WTC11 (cell line): ENCODE results near the gene RASSF4. TPM values are rescaled to one million over a fixed set of nuclear protein-coding genes. Genes with fewer than 3 reads are reported as not detected.

ENCODE experiments used
- ATAC-seq: fragments of 200-7000 bp; cut with Tn5 transposase; 2 replicates; pipeline ENCODE4 v1.10.0; 2021; ENCODE audit warnings: mild to moderate bottlenecking, moderate library complexity
- CTCF ChIA-PET: fragments of 300-600 bp; sonication (Branson Sonifier 250); formaldehyde crosslinking; loops from one replicate; lab custom pipeline; 2021; ENCODE audit warnings: antibody characterized with exemption; lab: Charles Lee
- POLR2A ChIA-PET: fragments of 350-600 bp; sonication (Branson Sonifier 250); formaldehyde crosslinking; loops from one replicate; lab custom pipeline; 2021; ENCODE audit warnings: antibody characterized with exemption; lab: Charles Lee
- DNase-seq: peaks from one replicate; pipeline ENCODE4 v3.0.0; 2021; ENCODE audit warnings: low spot score
- H3K27ac Mint-ChIP-seq: 2 replicates; pipeline ENCODE4 v1.8.0; 2021; ENCODE audit warnings: mixed read lengths
- H3K27me3 Mint-ChIP-seq: 2 replicates; pipeline ENCODE4 v1.8.0; 2021; ENCODE audit warnings: low read depth, mild to moderate bottlenecking, moderate library complexity, mixed read lengths
- H3K36me3 Mint-ChIP-seq: 2 replicates; pipeline ENCODE4 v1.8.0; 2021; ENCODE audit warnings: mixed read lengths
- H3K4me1 Mint-ChIP-seq: 2 replicates; pipeline ENCODE4 v1.8.0; 2022; ENCODE audit warnings: mixed read lengths
- H3K4me3 Mint-ChIP-seq: 2 replicates; pipeline ENCODE4 v1.8.0; 2021; ENCODE audit warnings: mild to moderate bottlenecking, moderate library complexity, mixed read lengths
- H3K9me3 Mint-ChIP-seq: 2 replicates; pipeline ENCODE4 v1.8.0; 2021; ENCODE audit warnings: mixed read lengths
- CREM ChIP-seq: sonication (generic); formaldehyde crosslinking; IDR thresholded peaks from 2 replicates; pipeline ENCODE4 v1.8.1; 2022; ENCODE audit warnings: mild to moderate bottlenecking, missing genetic modification reagents, moderate library complexity
- ETV6 ChIP-seq: sonication (generic); formaldehyde crosslinking; IDR thresholded peaks from 2 replicates; pipeline ENCODE4 v1.8.1; 2022; ENCODE audit warnings: mild to moderate bottlenecking, missing genetic modification reagents
- GRHL2 ChIP-seq: fragments of 250-450 bp; sonication (Bioruptor Pico); IDR thresholded peaks from 2 replicates; pipeline ENCODE4 v1.8.0; 2022; ENCODE audit warnings: mild to moderate bottlenecking, moderate library complexity; ENCODE audit not compliant: insufficient replicate concordance, severe bottlenecking
- HMGA2 ChIP-seq: fragments of 250-450 bp; sonication (Bioruptor Pico); IDR thresholded peaks from 2 replicates; pipeline ENCODE4 v1.4.0; 2021; ENCODE audit warnings: mild to moderate bottlenecking, moderate library complexity
- IRF2 ChIP-seq: sonication (generic); formaldehyde crosslinking; IDR thresholded peaks from 2 replicates; pipeline ENCODE4 v1.8.0; 2022; ENCODE audit warnings: low read depth, missing genetic modification reagents, borderline replicate concordance
- JUN ChIP-seq: sonication (generic); formaldehyde crosslinking; IDR thresholded peaks from 2 replicates; pipeline ENCODE4 v1.8.0; 2023; ENCODE audit warnings: mild to moderate bottlenecking, missing genetic modification reagents
- KAT7 ChIP-seq: sonication (generic); formaldehyde crosslinking; IDR thresholded peaks from 2 replicates; pipeline ENCODE4 v1.8.1; 2023; ENCODE audit warnings: missing genetic modification reagents, mild to moderate bottlenecking, borderline replicate concordance
- NFE2L1 ChIP-seq: sonication (generic); formaldehyde crosslinking; IDR thresholded peaks from 2 replicates; pipeline ENCODE4 v1.8.1; 2023; ENCODE audit warnings: missing genetic modification reagents
- NR1H2 ChIP-seq: sonication (generic); formaldehyde crosslinking; IDR thresholded peaks from 2 replicates; pipeline ENCODE4 v1.9.0; 2021; ENCODE audit warnings: mild to moderate bottlenecking, moderate library complexity, missing genetic modification reagents
- RELA ChIP-seq: sonication (generic); formaldehyde crosslinking; IDR thresholded peaks from 2 replicates; pipeline ENCODE4 v1.8.1; 2022; ENCODE audit warnings: missing genetic modification reagents, mild to moderate bottlenecking, borderline replicate concordance
- TCF7 ChIP-seq: sonication (generic); formaldehyde crosslinking; IDR thresholded peaks from 2 replicates; pipeline ENCODE4 v1.8.0; 2022; ENCODE audit warnings: mild to moderate bottlenecking, low read depth, missing genetic modification reagents, moderate library complexity
- TP53 ChIP-seq: sonication (generic); formaldehyde crosslinking; IDR thresholded peaks from 2 replicates; pipeline ENCODE4 v1.8.1; 2023; ENCODE audit warnings: mild to moderate bottlenecking, missing genetic modification reagents
- total RNA-seq: library from RNA; stranded (reverse); gene quantifications from 3 replicates; pipeline ENCODE4 v1.2.3, GENCODE V29; 2021
- TF ChIP-seq, protein P1 (sequence below): sonication (generic); formaldehyde crosslinking; IDR thresholded peaks from 2 replicates; pipeline ENCODE4 v1.8.1; 2023; ENCODE audit warnings: mild to moderate bottlenecking, missing genetic modification reagents
- TF ChIP-seq, protein P2 (sequence below): sonication (generic); formaldehyde crosslinking; IDR thresholded peaks from 2 replicates; pipeline ENCODE4 v1.8.0; 2023; ENCODE audit warnings: mild to moderate bottlenecking, missing genetic modification reagents
- TF ChIP-seq, protein P3 (sequence below): sonication (generic); formaldehyde crosslinking; IDR thresholded peaks from 2 replicates; pipeline ENCODE4 v1.8.0; 2022; ENCODE audit warnings: missing genetic modification reagents
- TF ChIP-seq, protein P4 (sequence below): sonication (generic); formaldehyde crosslinking; IDR thresholded peaks from 2 replicates; pipeline ENCODE4 v1.8.1; 2023; ENCODE audit warnings: mild to moderate bottlenecking, moderate library complexity, missing genetic modification reagents
- TF ChIP-seq, protein P5 (sequence below): sonication (generic); formaldehyde crosslinking; IDR thresholded peaks from 2 replicates; pipeline ENCODE4 v1.8.1; 2022; ENCODE audit warnings: low read depth, mild to moderate bottlenecking, moderate library complexity, missing genetic modification reagents, borderline replicate concordance
- TF ChIP-seq, protein P6 (sequence below): sonication (generic); formaldehyde crosslinking; IDR thresholded peaks from 2 replicates; pipeline ENCODE4 v1.8.0; 2022; ENCODE audit warnings: mild to moderate bottlenecking, missing genetic modification reagents
- TF ChIP-seq, protein P7 (sequence below): sonication (generic); formaldehyde crosslinking; IDR thresholded peaks from 2 replicates; pipeline ENCODE4 v1.8.1; 2022; ENCODE audit warnings: mild to moderate bottlenecking, missing genetic modification reagents, moderate library complexity, borderline replicate concordance
- TF ChIP-seq, protein P8 (sequence below): sonication (generic); formaldehyde crosslinking; conservative IDR thresholded peaks from 2 replicates; pipeline ENCODE4 v1.8.1; 2023; ENCODE audit warnings: mild to moderate bottlenecking, low read depth, missing genetic modification reagents, moderate library complexity

RASSF4 gene
- total RNA-seq, 1 experiment from 2014 or later = 15.7 TPM

DNA sequence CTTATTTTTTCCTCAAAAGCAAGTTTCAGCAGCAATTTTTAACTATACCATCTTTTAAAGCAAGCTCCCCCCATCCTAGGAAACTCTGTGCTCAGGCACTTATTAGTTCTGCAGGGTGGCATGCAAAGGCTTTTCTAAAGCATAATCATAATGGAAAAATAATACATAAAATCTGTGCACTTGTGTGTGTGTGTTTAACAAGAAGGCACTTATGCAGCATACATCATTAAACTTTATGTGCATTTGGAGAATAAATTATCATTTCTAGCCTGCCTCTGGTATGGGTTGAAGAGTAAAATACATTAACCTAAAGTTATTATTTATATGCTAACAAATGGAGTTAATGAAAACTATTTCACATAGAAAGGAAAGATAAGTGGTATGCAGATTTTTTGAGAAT, 5.6 kb upstream of the RASSF4 start:
- peaks cover 5% of the 10 kb centered on the region; the same call in 1 of the 2 replicates for H3K9me3 Mint-ChIP-seq
- H3K4me1 Mint-ChIP-seq = peaks cover 34% of the 10 kb centered on the region
- POLR2A ChIA-PET = no interaction called here
- no peak for DNase-seq
- TF ChIP-seq, protein P1, sequence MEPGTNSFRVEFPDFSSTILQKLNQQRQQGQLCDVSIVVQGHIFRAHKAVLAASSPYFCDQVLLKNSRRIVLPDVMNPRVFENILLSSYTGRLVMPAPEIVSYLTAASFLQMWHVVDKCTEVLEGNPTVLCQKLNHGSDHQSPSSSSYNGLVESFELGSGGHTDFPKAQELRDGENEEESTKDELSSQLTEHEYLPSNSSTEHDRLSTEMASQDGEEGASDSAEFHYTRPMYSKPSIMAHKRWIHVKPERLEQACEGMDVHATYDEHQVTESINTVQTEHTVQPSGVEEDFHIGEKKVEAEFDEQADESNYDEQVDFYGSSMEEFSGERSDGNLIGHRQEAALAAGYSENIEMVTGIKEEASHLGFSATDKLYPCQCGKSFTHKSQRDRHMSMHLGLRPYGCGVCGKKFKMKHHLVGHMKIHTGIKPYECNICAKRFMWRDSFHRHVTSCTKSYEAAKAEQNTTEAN = no peak
- TF ChIP-seq HMGA2 (CRISPR knock-in tag) = no peak
- TF ChIP-seq, protein P2, sequence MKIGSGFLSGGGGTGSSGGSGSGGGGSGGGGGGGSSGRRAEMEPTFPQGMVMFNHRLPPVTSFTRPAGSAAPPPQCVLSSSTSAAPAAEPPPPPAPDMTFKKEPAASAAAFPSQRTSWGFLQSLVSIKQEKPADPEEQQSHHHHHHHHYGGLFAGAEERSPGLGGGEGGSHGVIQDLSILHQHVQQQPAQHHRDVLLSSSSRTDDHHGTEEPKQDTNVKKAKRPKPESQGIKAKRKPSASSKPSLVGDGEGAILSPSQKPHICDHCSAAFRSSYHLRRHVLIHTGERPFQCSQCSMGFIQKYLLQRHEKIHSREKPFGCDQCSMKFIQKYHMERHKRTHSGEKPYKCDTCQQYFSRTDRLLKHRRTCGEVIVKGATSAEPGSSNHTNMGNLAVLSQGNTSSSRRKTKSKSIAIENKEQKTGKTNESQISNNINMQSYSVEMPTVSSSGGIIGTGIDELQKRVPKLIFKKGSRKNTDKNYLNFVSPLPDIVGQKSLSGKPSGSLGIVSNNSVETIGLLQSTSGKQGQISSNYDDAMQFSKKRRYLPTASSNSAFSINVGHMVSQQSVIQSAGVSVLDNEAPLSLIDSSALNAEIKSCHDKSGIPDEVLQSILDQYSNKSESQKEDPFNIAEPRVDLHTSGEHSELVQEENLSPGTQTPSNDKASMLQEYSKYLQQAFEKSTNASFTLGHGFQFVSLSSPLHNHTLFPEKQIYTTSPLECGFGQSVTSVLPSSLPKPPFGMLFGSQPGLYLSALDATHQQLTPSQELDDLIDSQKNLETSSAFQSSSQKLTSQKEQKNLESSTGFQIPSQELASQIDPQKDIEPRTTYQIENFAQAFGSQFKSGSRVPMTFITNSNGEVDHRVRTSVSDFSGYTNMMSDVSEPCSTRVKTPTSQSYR = no peak
- TF ChIP-seq JUN = no peak
- TF ChIP-seq, protein P3, sequence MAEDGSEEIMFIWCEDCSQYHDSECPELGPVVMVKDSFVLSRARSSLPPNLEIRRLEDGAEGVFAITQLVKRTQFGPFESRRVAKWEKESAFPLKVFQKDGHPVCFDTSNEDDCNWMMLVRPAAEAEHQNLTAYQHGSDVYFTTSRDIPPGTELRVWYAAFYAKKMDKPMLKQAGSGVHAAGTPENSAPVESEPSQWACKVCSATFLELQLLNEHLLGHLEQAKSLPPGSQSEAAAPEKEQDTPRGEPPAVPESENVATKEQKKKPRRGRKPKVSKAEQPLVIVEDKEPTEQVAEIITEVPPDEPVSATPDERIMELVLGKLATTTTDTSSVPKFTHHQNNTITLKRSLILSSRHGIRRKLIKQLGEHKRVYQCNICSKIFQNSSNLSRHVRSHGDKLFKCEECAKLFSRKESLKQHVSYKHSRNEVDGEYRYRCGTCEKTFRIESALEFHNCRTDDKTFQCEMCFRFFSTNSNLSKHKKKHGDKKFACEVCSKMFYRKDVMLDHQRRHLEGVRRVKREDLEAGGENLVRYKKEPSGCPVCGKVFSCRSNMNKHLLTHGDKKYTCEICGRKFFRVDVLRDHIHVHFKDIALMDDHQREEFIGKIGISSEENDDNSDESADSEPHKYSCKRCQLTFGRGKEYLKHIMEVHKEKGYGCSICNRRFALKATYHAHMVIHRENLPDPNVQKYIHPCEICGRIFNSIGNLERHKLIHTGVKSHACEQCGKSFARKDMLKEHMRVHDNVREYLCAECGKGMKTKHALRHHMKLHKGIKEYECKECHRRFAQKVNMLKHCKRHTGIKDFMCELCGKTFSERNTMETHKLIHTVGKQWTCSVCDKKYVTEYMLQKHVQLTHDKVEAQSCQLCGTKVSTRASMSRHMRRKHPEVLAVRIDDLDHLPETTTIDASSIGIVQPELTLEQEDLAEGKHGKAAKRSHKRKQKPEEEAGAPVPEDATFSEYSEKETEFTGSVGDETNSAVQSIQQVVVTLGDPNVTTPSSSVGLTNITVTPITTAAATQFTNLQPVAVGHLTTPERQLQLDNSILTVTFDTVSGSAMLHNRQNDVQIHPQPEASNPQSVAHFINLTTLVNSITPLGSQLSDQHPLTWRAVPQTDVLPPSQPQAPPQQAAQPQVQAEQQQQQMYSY (CRISPR knock-in tag) = no peak
- no peak for TF ChIP-seq RELA (CRISPR knock-in tag)
- TF ChIP-seq KAT7 (CRISPR knock-in tag) = no peak
- TF ChIP-seq, protein P4, sequence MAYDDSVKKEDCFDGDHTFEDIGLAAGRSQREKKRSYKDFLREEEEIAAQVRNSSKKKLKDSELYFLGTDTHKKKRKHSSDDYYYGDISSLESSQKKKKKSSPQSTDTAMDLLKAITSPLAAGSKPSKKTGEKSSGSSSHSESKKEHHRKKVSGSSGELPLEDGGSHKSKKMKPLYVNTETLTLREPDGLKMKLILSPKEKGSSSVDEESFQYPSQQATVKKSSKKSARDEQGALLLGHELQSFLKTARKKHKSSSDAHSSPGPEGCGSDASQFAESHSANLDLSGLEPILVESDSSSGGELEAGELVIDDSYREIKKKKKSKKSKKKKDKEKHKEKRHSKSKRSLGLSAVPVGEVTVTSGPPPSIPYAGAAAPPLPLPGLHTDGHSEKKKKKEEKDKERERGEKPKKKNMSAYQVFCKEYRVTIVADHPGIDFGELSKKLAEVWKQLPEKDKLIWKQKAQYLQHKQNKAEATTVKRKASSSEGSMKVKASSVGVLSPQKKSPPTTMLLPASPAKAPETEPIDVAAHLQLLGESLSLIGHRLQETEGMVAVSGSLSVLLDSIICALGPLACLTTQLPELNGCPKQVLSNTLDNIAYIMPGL (CRISPR knock-in tag) = no peak
- TF ChIP-seq, protein P5, sequence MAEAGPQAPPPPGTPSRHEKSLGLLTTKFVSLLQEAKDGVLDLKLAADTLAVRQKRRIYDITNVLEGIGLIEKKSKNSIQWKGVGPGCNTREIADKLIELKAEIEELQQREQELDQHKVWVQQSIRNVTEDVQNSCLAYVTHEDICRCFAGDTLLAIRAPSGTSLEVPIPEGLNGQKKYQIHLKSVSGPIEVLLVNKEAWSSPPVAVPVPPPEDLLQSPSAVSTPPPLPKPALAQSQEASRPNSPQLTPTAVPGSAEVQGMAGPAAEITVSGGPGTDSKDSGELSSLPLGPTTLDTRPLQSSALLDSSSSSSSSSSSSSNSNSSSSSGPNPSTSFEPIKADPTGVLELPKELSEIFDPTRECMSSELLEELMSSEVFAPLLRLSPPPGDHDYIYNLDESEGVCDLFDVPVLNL (CRISPR knock-in tag) = no peak
- TF ChIP-seq ETV6 (CRISPR knock-in tag) = no peak
- TF ChIP-seq, protein P6, sequence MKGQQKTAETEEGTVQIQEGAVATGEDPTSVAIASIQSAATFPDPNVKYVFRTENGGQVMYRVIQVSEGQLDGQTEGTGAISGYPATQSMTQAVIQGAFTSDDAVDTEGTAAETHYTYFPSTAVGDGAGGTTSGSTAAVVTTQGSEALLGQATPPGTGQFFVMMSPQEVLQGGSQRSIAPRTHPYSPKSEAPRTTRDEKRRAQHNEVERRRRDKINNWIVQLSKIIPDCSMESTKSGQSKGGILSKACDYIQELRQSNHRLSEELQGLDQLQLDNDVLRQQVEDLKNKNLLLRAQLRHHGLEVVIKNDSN = no peak
- TF ChIP-seq NR1H2 (CRISPR knock-in tag) = no peak
- TF ChIP-seq CREM (CRISPR knock-in tag) = no peak
- no peak overlapping the region for H3K27ac Mint-ChIP-seq
- peaks cover 9% of the 10 kb centered on the region for H3K36me3 Mint-ChIP-seq
- no peak overlapping the region for H3K4me3 Mint-ChIP-seq
- no peaks in the 10 kb centered on the region for H3K27me3 Mint-ChIP-seq
- ATAC-seq = no peak
- CTCF ChIA-PET = interaction anchor here (1.4 to 2.4 kb wide), 2 partner anchors 12 to 21 kb away, joined by 5 to 9 read pairs; no protein-coding TSS in a partner anchor

DNA sequence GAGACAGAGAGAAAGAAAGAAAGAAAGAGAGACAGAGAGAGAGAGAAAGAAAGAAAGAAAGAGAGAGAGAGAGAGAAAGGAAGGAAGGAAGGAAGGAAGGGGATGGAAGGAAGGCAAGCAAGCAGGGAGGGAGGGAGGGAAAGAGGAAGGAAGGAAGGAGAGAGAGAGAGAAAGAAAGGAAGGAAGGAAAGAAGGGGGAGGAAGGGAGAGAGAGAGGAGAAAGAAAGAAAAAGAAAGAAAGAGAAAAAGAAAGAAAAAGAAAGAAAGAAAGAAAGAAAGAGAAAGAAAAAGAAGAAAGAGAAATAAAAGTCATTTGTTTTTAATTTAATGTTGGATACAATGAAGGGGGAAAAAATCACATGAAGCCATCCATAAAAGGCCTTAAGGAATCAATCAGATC, 4.6 kb upstream of the RASSF4 start:
- DNase-seq = no peak
- ATAC-seq = no peak
- CTCF ChIA-PET = interaction anchor here (1.4 kb wide), 1 partner anchor 22 kb away, joined by 5 read pairs; no protein-coding TSS in a partner anchor
- H3K36me3 Mint-ChIP-seq = peaks cover 9% of the 10 kb centered on the region
- no peak overlapping the region for H3K27ac Mint-ChIP-seq
- H3K4me3 Mint-ChIP-seq = no peak overlapping the region
- peaks cover 2% of the 10 kb centered on the region; the same call in 1 of the 2 replicates for H3K27me3 Mint-ChIP-seq
- H3K9me3 Mint-ChIP-seq = peaks cover 5% of the 10 kb centered on the region; the same call in 1 of the 2 replicates
- H3K4me1 Mint-ChIP-seq = peaks cover 26% of the 10 kb centered on the region
- POLR2A ChIA-PET = no interaction called here
- TF ChIP-seq TP53 = no peak
- no peak for TF ChIP-seq TCF7 (CRISPR knock-in tag)
- TF ChIP-seq, protein P7, sequence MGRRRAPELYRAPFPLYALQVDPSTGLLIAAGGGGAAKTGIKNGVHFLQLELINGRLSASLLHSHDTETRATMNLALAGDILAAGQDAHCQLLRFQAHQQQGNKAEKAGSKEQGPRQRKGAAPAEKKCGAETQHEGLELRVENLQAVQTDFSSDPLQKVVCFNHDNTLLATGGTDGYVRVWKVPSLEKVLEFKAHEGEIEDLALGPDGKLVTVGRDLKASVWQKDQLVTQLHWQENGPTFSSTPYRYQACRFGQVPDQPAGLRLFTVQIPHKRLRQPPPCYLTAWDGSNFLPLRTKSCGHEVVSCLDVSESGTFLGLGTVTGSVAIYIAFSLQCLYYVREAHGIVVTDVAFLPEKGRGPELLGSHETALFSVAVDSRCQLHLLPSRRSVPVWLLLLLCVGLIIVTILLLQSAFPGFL (CRISPR knock-in tag) = no peak
- no peak for TF ChIP-seq IRF2 (CRISPR knock-in tag)
- TF ChIP-seq, protein P8, sequence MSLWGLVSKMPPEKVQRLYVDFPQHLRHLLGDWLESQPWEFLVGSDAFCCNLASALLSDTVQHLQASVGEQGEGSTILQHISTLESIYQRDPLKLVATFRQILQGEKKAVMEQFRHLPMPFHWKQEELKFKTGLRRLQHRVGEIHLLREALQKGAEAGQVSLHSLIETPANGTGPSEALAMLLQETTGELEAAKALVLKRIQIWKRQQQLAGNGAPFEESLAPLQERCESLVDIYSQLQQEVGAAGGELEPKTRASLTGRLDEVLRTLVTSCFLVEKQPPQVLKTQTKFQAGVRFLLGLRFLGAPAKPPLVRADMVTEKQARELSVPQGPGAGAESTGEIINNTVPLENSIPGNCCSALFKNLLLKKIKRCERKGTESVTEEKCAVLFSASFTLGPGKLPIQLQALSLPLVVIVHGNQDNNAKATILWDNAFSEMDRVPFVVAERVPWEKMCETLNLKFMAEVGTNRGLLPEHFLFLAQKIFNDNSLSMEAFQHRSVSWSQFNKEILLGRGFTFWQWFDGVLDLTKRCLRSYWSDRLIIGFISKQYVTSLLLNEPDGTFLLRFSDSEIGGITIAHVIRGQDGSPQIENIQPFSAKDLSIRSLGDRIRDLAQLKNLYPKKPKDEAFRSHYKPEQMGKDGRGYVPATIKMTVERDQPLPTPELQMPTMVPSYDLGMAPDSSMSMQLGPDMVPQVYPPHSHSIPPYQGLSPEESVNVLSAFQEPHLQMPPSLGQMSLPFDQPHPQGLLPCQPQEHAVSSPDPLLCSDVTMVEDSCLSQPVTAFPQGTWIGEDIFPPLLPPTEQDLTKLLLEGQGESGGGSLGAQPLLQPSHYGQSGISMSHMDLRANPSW (CRISPR knock-in tag) = no peak
- TF ChIP-seq GRHL2 = no peak
- TF ChIP-seq NFE2L1 (CRISPR knock-in tag) = no peak
